Right hindlimb (tissue), 1 donor: ENCODE results near the gene HILPDA.
"Not testable (repeated sequence)": the region's sequence is repeated elsewhere in the genome, so short reads cannot be mapped to it uniquely, and the experiment has no call there.

Experiments
- DNase-seq: peaks from one replicate; pipeline ENCODE4 v3.0.0-alpha.2; 2018

The HILPDA gene

DNA sequence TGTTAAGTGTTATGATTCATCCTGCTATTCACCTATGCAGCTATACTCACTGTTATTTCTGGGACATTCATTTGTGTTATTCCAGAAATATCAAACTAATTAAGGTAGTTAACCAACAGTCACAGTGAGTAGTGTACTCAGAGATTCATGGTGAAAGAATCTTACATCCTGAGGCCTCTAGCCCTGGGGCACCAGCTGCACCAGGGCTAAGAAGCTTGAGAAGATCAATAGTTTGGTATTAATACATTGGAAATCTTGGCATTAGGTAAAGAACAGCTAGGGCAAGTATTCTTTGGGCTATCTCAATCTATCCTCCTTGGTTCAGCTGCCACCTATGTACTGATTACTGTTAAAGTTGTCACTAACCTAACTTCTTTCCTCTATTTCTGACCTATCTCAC lies 11.2 kb downstream of the HILPDA start:
- DNase-seq, result not testable (repeated sequence)

DNA sequence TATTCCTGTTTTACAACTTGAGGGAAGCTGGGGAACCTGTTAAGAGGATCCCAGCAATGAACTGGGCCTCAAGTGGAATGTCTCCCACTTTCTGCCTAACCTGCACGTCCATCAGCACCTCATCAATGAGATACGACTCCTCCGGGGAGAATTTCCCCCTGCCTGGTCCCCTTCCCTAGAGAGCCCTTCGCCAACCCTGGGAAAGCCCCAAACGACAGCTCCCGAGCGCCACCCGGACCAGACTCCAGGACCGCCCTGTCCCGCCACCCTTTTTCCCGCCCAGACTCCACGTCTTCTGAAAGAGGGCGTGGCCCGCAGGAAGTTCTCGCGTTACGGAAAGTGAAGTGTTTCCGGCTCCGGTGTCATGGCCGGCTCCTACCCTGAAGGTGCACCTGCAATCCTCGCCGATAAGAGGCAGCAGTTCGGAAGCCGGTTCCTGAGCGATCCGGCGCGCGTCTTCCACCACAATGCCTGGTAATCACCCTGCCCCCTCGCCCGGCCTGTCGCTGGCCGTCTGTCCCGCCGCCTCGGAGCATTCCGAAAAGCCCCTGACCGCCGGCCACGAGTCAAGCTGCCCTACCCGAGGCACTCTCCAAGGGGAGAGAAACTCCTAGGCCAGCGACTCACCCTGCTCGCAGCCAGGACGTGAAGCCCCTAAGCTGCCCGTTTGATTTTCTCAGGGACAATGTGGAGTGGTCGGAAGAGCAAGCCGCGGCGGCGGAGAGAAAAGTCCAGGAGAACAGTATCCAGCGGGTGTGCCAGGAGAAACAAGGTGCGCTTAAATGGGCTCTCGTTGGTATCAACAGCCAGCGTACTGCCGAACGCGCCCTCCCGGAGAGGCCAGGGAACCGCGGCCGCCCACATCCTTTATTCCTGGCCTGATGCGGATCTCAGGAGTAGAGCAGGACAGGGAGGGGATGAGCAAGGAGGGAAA lies 21.0 kb downstream of the HILPDA start, which contains the start of gene METTL2B:
Gene METTL2B, plus strand, starts transcription at position 347 of the 934 bp plus-strand sequence. Its CDS starts 18 bp downstream, at position 365.
- DNase-seq, result peak; percentile 95

DNA sequence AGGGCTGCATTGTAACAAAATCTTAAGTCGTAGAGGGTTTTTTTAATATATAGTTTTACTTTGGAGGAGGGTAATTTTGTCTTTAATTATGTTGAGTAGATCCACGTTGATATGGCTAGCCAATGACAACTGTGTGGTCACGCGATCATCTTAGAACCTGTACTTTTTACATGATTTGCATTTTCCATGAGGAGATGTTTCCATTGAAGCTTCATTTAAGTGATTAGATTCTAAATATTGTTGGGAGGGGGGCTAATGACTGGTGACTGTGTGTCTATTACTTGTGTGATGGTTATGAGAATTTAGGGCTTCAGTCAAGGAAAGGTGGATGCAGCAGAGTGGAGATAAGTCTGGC lies 21.6 kb downstream of the HILPDA start:
- not testable (repeated sequence) for DNase-seq

DNA sequence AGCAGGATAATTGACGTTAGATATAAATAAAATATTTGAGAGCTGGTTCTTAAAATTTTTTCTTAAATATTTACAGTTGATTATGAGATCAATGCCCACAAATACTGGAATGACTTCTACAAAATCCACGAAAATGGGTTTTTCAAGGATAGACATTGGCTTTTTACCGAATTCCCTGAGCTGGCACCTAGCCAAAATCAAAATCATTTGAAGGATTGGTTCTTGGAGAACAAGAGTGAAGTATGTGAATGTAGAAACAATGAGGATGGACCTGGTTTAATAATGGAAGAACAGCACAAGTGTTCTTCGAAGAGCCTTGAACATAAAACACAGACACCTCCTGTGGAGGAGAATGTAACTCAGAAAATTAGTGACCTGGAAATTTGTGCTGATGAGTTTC lies 23.4 kb downstream of the HILPDA start:
- not testable (repeated sequence) for DNase-seq

DNA sequence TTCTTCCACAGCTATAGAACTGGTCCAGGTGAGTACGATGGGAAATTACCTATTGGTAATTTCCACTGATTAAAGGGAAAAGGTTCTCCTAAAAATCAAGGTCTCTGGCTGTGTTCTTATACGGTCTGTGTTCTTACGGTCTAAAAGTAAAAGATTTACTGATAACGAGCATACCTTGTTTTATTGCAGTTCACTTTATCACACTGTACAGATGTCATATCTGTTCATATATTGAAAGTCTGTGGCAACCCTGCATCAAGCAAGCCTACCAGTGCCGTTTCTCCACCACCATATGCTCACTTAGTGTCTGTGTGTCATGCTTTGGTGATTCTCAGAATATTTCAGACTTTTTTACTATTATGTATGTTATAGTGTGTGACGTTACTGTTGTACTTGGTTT lies 32.5 kb downstream of the HILPDA start:
- DNase-seq, result not testable (repeated sequence)

DNA sequence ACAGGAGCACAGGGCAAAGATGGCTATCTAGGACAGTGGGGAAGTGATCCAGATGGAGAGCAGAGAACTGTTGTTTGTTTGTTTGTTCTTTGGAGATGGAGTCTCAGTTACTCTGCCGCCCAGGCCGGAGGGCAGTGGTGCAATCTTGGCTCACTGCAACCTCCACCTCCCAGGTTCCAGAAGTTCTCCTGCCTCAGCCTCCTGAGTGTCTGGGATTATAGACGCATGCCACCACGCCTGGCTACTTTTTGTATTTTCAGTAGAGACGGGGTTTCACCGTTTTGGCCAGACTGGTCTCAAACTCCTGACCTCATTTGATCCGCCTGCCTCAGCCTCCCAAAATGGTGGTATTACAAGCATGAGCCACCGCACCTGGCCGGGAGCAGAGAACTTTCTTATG lies 41.7 kb downstream of the HILPDA start:
- DNase-seq, result no peak

DNA sequence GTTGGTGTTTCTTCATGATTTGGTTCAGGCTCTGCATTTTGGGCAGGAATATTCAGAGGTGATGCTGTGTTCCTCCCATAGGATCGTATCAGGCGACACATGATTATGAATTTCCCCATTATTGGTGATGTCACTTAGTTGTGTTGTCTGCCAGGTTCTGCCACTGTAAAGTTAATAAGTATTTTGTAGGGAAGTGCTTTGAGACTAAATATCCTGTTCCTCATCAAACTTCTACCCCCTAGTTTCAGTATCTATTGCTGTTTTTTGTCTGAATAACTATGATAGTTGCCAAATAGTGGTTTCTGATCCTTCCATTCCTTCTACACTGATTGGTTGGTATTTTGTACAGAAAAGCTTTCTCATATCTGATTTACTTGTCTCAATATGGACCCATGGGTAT lies 49.7 kb downstream of the HILPDA start:
- DNase-seq, result not testable (repeated sequence)

DNA sequence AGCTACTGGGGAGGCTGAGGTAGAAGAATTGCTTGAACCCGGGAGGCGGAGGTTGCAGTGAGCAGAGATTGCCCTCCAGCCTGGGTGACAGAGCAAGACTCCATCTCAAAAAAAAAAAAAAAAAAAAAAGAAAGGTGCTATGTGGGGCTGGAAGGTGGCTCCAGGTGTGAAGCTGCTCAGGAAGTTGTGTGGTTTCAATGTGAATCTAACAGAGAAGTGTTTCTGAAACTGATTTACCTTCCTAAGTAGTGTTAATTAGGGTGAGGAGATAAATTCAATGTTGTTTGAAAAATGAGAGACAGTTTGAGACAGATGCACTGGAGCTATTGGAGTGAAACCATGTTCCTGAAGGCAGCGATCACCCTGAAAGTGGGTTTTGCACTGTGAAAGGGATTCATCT lies 51.1 kb downstream of the HILPDA start:
- DNase-seq, result not testable (repeated sequence)

DNA sequence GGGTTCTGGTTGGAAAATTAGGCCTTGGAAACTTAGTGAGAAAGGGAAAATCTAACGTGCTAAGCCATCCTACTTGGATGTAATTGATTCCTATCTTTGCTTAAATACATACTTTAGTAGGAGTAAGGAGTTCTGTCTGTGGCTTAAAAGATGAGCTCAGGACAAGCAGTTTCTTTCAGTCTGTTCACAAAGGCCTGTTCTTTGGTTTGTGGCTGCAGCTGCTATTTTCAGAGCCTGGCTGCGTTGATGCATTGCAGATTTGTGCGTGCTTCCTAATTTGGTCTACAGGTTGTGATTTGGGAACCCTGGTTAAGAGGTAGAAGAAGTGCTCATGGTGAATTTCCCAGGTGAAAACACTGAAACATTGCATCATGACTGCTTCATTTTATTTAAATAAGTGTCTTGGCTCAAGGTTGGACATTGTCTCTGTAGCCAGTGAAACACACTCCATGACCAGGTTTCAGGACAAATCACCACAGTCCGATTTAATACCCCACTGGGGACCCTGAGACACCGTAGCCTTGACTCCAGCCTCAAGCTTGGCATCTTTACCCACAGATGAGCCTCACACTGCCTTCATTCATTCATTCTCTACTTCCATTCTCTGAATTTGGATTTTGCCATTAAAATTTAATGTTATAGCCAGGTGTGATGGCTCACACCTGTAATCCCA lies 51.8 kb downstream of the HILPDA start:
- not testable (repeated sequence) for DNase-seq
